Hepatocyte (in vitro differentiated cells): ENCODE measurements around the gene HLA-DPB1.

ENCODE experiments used
- EZH2 ChIP-seq: fragments of 200-600 bp; sonication (generic); IDR thresholded peaks from 2 replicates; pipeline ENCODE4 v1.6.1; 2016; ENCODE audit warnings: antibody characterized with exemption, mild to moderate bottlenecking, borderline replicate concordance
- TF ChIP-seq, protein P1 (sequence below): fragments of 200-600 bp; sonication (generic); IDR thresholded peaks from 2 replicates; pipeline ENCODE4 v1.5.1; 2016; ENCODE audit warnings: antibody characterized with exemption, mild to moderate bottlenecking; ENCODE audit not compliant: poor library complexity

- TF ChIP-seq, protein P1, sequence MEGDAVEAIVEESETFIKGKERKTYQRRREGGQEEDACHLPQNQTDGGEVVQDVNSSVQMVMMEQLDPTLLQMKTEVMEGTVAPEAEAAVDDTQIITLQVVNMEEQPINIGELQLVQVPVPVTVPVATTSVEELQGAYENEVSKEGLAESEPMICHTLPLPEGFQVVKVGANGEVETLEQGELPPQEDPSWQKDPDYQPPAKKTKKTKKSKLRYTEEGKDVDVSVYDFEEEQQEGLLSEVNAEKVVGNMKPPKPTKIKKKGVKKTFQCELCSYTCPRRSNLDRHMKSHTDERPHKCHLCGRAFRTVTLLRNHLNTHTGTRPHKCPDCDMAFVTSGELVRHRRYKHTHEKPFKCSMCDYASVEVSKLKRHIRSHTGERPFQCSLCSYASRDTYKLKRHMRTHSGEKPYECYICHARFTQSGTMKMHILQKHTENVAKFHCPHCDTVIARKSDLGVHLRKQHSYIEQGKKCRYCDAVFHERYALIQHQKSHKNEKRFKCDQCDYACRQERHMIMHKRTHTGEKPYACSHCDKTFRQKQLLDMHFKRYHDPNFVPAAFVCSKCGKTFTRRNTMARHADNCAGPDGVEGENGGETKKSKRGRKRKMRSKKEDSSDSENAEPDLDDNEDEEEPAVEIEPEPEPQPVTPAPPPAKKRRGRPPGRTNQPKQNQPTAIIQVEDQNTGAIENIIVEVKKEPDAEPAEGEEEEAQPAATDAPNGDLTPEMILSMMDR, result no peak
- TF ChIP-seq EZH2, result no peak
Observed at GRCh38 chr6:33040157-33040556, 35.6 kb upstream of the HLA-DPB1 start.
